PC-3 (cell line): ENCODE data around the gene TIMMDC1. TPM values are rescaled to one million over a fixed set of nuclear protein-coding genes. Genes with fewer than 3 reads are reported as not detected.

Source experiments
- ATAC-seq: fragments of 200-7000 bp; cut with Tn5 transposase; 2 replicates; pipeline ENCODE4 v1.9.1; 2020; ENCODE audit warnings: mild to moderate bottlenecking, moderate library complexity
- BruUV-seq: library from RNA; stranded (reverse); fragments of 400-500 nt; replicated peaks from 2 replicates; lab custom pipeline; 2021; lab: Mats Ljungman, UMichigan
- CTCF ChIA-PET: fragments of 300-600 bp; sonication (Branson Sonifier 250); formaldehyde crosslinking; loops from one replicate; lab custom pipeline; 2022; ENCODE audit warnings: antibody characterized with exemption; lab: Charles Lee
- POLR2A ChIA-PET: fragments of 300-600 bp; sonication (Branson Sonifier 250); formaldehyde crosslinking; loops from one replicate; lab custom pipeline; 2022; ENCODE audit warnings: antibody characterized with exemption; ENCODE audit not compliant: unreplicated experiment; lab: Charles Lee
- DNase-seq: peaks from one replicate; pipeline ENCODE4 v3.0.0-alpha.2; 2015
- H2AFZ ChIP-seq: fragments of 300-600 bp; sonication (generic); 2 replicates; pipeline ENCODE4 v1.6.0; 2016; ENCODE audit warnings: antibody characterized with exemption, low read length
- H3F3A ChIP-seq: fragments of 300-600 bp; sonication (generic); one replicate; pipeline ENCODE4 v1.6.0; 2017; ENCODE audit warnings: antibody characterized with exemption, low read length, control low read depth, mild to moderate bottlenecking; ENCODE audit not compliant: unreplicated experiment
- H3K27ac ChIP-seq: fragments of 300-600 bp; sonication (generic); 2 replicates; pipeline ENCODE4 v1.5.1; 2016; ENCODE audit warnings: mild to moderate bottlenecking, low read length
- H3K27me3 ChIP-seq: fragments of 300-600 bp; sonication (generic); 2 replicates; pipeline ENCODE4 v1.6.1; 2016; ENCODE audit warnings: low read length, mixed read lengths
- H3K36me3 ChIP-seq: fragments of 300-600 bp; sonication (generic); 2 replicates; pipeline ENCODE4 v1.6.1; 2016; ENCODE audit warnings: low read depth, mixed run types, low read length, mixed read lengths
- H3K4me1 ChIP-seq: fragments of 300-600 bp; sonication (generic); 2 replicates; pipeline ENCODE4 v1.5.1; 2016; ENCODE audit warnings: low read length; ENCODE audit not compliant: insufficient read depth
- H3K4me2 ChIP-seq: fragments of 300-600 bp; sonication (generic); 2 replicates; pipeline ENCODE4 v1.6.0; 2016; ENCODE audit warnings: low read length
- H3K4me3 ChIP-seq: fragments of 300-600 bp; sonication (generic); 2 replicates; pipeline ENCODE4 v1.5.1; 2016; ENCODE audit warnings: mild to moderate bottlenecking, low read length, mixed read lengths
- H3K79me2 ChIP-seq: fragments of 300-600 bp; sonication (generic); 2 replicates; pipeline ENCODE4 v1.6.1; 2017; ENCODE audit warnings: low read length, mixed read lengths
- H3K9ac ChIP-seq: fragments of 300-600 bp; sonication (generic); 2 replicates; pipeline ENCODE4 v1.6.0; 2016; ENCODE audit warnings: mild to moderate bottlenecking, low read length
- H3K9me2 ChIP-seq: fragments of 300-600 bp; sonication (generic); replicated peaks from 2 replicates; pipeline ENCODE4 v1.6.1; 2016; ENCODE audit warnings: mixed run types, low read length, mixed read lengths
- H3K9me3 ChIP-seq: fragments of 300-600 bp; sonication (generic); 2 replicates; pipeline ENCODE4 v1.6.1; 2016; ENCODE audit warnings: low read length, mixed read lengths
- H4K20me1 ChIP-seq: fragments of 300-600 bp; sonication (generic); 2 replicates; pipeline ENCODE4 v1.6.1; 2016; ENCODE audit warnings: low read length, mixed read lengths
- CTCF ChIP-seq: fragments of 300-600 bp; sonication (generic); conservative IDR thresholded peaks from 2 replicates; pipeline ENCODE4 v1.5.1; 2017; ENCODE audit warnings: antibody characterized with exemption, low read depth, mild to moderate bottlenecking, low read length
- EZH2 ChIP-seq: fragments of 300-600 bp; sonication (generic); IDR thresholded peaks from one replicate; pipeline ENCODE4 v1.6.1; 2017; ENCODE audit warnings: antibody characterized with exemption, mild to moderate bottlenecking, low read length; ENCODE audit not compliant: unreplicated experiment
- EZH2phosphoT487 ChIP-seq: fragments of 300-600 bp; sonication (generic); IDR thresholded peaks from 2 replicates; pipeline ENCODE4 v1.6.1; 2018; ENCODE audit warnings: mild to moderate bottlenecking, antibody characterized with exemption, low read length, borderline replicate concordance
- intact Hi-C: fragments of 100-400 bp; cut with micrococcal nuclease; formaldehyde crosslinking; loops from 2 replicates; pipeline ENCODE4 v1.9.0; 2023
- total RNA-seq: library from RNA; depleted of rRNA; stranded (reverse); fragments of >200 nt; gene quantifications from 2 replicates; pipeline ENCODE4 v1.2.3, GENCODE V29; 2014

Gene TIMMDC1
- total RNA-seq, 1 experiment from 2014 or later, result 142 TPM

- Histone ChIP-seq H3K4me1 (peaks cover 2% of the 10 kb centered on the region), H3K36me3 (peaks cover 8% of the 10 kb centered on the region), H3K4me3 (no peak overlapping the region), H3K9ac (no peak overlapping the region), H3K27ac (no peak overlapping the region), H3F3A (no peaks in the 10 kb centered on the region), H4K20me1 (no peaks in the 10 kb centered on the region), H3K9me2 (no peaks in the 10 kb centered on the region), H2AFZ (no peak overlapping the region), H3K79me2 (no peaks in the 10 kb centered on the region; the same call in 1 of the 2 replicates), H3K9me3 (no peaks in the 10 kb centered on the region), H3K27me3 (no peaks in the 10 kb centered on the region), H3K4me2 (no peak overlapping the region)
- intact Hi-C loops, result no loop called here
- BruUV-seq, result no TSS peak
- POLR2A ChIA-PET, result no interaction called here
- no peak for TF ChIP-seq EZH2phosphoT487
- no peak for TF ChIP-seq CTCF
- no peak for TF ChIP-seq EZH2
- ATAC-seq (no peak), DNase-seq (no peak)
- CTCF ChIA-PET, result no interaction called here
Observed at GRCh38 chr3:119492128-119492527, 6.2 kb upstream of the TIMMDC1 start.

- no peaks in the 10 kb centered on the region for H3F3A ChIP-seq
- H3K9me2 ChIP-seq, result no peaks in the 10 kb centered on the region
- H3K36me3 ChIP-seq, result peaks cover 8% of the 10 kb centered on the region
- H3K4me1 ChIP-seq, result peaks cover 8% of the 10 kb centered on the region
- POLR2A ChIA-PET, result no interaction called here
- no peak overlapping the region for H3K27ac ChIP-seq
- BruUV-seq, result no TSS peak
- ATAC-seq, result no peak
- no peaks in the 10 kb centered on the region for H3K27me3 ChIP-seq
- H3K9me3 ChIP-seq, result no peaks in the 10 kb centered on the region
- CTCF ChIA-PET, result interaction anchor here (0.6 kb wide), 1 partner anchor 12 kb away, joined by 4 read pairs; no protein-coding TSS in a partner anchor
- no peak for DNase-seq
- H3K9ac ChIP-seq, result no peak overlapping the region
- H3K79me2 ChIP-seq, result peaks cover 6% of the 10 kb centered on the region; the same call in 1 of the 2 replicates
- no peak overlapping the region for H3K4me3 ChIP-seq
- intact Hi-C loops, result no loop called here
- H4K20me1 ChIP-seq, result no peaks in the 10 kb centered on the region
- no peak overlapping the region for H3K4me2 ChIP-seq
- H2AFZ ChIP-seq, result no peak overlapping the region
- TF ChIP-seq EZH2phosphoT487, result no peak
- no peak for TF ChIP-seq EZH2
- TF ChIP-seq CTCF, result no peak
Observed at GRCh38 chr3:119492810-119493209, 5.5 kb upstream of the TIMMDC1 start.

GRCh38 chr3:119494597-119494996 is 3.8 kb upstream of the TIMMDC1 start:
- no peak overlapping the region for H3K4me2 ChIP-seq
- peaks cover 8% of the 10 kb centered on the region for H3K36me3 ChIP-seq
- BruUV-seq, result no TSS peak
- H3K9me2 ChIP-seq, result no peaks in the 10 kb centered on the region
- DNase-seq (peak; percentile 21), ATAC-seq (no peak)
- H3K27me3 ChIP-seq, result no peaks in the 10 kb centered on the region
- ChIA-PET POLR2A (no interaction called here), CTCF (no interaction called here)
- H3K4me3 ChIP-seq, result no peak overlapping the region
- H2AFZ ChIP-seq, result no peak overlapping the region
- H3F3A ChIP-seq, result no peaks in the 10 kb centered on the region
- no peak overlapping the region for H3K9ac ChIP-seq
- H3K9me3 ChIP-seq, result no peaks in the 10 kb centered on the region
- peaks cover 12% of the 10 kb centered on the region for H3K4me1 ChIP-seq
- TF ChIP-seq CTCF (peak; percentile 39; the same call in 1 of the 2 replicates), EZH2phosphoT487 (no peak), EZH2 (no peak)
- intact Hi-C loops, result no loop called here
- no peak overlapping the region for H3K27ac ChIP-seq
- no peaks in the 10 kb centered on the region for H4K20me1 ChIP-seq
- H3K79me2 ChIP-seq, result peaks cover 18% of the 10 kb centered on the region
